HG03575 (cell line): ENCODE data around the gene GBP5.
"Not testable (repeated sequence)": the region's sequence is repeated elsewhere in the genome, so short reads cannot be mapped to it uniquely, and the experiment has no call there.

Experiments used
- ATAC-seq: cut with Tn5 transposase; IDR thresholded peaks from one replicate; pipeline ENCODE4 v1.9.1; 2021; ENCODE audit not compliant: unreplicated experiment, insufficient number of reproducible peaks, low FRiP score; ENCODE audit errors: extremely low read depth

The GBP5 gene

DNA sequence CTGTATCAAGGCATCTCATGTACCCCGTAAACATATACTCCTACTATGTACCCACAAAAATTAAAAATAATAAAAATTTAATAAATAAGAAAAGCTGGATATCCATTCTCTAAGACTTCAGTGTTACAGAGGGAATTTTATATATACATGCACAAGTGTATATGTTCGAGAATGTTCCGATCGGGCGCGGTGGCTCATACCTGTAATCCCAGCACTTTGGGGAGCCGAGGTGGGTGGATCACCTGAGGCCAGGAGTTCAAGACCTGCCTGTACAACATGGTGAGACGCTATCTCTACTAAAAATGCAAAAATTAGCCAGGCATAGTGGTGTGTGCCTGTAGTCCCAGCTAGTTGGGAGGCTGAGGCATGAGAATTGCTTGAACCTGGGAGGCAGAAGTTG, 17.1 kb downstream of the GBP5 start:
- not testable (repeated sequence) for ATAC-seq

DNA sequence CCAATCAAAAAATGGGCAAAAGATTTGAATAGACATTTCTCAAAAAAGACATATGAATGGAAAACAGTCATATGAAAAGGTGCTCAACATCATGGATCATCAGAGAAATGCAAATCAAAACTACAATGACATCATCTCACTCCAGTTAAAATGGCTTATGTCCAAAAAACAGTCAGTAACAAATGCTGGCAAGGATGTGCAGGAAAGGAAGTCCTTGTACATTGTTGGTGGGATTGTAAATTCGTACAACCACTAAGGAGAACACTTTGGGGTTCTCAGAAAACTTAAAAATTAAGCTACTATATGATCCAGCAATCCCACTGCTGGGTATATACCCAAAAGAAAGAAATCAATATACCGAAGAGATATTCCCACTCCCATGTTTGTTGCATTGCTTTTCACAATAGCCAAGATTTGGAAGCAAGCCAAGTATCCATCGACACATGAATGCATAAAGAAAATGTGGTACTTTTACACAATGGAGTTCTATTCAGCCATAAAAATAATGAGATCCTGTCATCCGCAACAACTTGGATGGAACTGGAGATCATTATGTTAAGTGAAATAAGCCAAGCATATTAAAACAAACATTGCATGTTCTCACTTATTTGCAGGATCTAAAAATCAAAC, 17.9 kb downstream of the GBP5 start:
- ATAC-seq: no peak

DNA sequence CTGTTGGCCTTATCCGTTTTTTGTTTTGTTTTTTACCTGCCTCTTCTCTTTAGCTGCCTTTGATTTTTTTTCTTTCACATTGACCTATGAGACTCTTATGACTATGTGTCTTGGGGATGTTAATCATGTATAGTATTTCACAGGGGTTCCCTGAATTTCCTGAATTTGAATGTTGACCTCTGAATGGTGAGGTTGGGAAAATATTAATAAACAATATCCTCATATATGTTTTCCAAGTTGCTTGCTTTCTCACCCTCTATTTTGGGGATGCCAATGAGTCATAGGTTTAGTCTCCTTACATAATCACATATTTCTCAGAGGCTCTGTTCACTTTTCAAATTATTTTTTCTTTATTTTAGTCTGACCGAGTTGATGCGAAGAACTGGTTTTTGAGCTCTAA, 29.6 kb downstream of the GBP5 start:
- ATAC-seq: no peak
